NCI-H2196 treated with DMSO at 0.1 percent for 48 hours (cell line): ENCODE measurements around the gene MPL.

Source experiments
- DNase-seq: peaks from one replicate; lab custom pipeline; 2025; ENCODE audit not compliant: unreplicated experiment; lab: John Stamatoyannopoulos, UW

Gene MPL

DNA sequence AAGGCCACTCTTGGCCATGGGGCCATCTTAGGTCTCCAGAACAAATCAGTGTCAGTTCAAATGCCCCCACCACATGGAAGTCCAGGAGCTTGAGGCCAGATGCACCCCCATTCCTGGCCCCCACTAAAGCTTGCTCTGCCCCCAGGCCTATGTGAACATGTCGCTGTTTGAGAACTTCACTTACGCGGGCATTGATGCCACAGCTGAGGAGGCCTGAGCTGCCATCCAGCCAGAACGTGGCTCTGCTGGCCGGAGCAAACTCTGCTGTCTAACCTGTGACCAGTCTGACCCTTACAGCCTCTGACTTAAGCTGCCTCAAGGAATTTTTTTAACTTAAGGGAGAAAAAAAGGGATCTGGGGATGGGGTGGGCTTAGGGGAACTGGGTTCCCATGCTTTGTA lies 15.1 kb upstream of the MPL start:
- DNase-seq, result no peak

DNA sequence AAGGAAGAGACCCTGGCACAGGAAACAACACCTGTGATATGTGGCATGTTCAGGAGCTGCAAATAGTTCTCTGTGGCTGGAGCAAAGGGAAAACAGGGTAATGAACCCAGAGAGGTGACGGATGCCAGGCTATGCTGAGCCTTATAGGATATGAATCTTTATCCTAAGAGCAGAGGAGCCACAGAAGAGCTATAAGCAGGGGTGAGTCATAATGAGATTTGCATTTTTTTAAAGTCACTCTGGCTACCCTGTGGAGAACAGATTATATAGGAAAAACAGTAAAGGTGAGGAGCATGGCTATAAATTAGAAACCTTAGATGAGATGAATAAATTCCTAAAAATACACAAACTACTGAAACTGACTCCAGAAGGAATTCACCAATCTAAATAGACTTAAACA lies 12.8 kb upstream of the MPL start:
- DNase-seq, result no peak

DNA sequence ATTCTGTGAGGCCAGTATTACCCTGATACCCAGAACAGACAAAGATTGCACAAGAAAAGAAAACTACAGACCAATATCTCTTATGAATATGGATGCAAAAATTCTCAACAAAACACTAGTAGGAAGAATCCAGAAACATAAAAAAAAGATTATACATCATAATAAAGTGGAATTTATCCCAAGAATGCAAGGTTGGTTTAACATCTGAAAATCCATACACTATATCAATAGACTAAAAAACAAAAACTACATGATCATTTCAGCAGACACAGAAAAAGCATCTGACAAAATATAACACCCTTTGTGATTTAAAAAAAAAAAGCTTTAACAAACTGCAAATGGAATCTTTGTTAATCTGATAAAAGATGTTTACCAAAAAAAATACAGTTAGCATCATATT lies 12.2 kb upstream of the MPL start:
- DNase-seq, result no peak

DNA sequence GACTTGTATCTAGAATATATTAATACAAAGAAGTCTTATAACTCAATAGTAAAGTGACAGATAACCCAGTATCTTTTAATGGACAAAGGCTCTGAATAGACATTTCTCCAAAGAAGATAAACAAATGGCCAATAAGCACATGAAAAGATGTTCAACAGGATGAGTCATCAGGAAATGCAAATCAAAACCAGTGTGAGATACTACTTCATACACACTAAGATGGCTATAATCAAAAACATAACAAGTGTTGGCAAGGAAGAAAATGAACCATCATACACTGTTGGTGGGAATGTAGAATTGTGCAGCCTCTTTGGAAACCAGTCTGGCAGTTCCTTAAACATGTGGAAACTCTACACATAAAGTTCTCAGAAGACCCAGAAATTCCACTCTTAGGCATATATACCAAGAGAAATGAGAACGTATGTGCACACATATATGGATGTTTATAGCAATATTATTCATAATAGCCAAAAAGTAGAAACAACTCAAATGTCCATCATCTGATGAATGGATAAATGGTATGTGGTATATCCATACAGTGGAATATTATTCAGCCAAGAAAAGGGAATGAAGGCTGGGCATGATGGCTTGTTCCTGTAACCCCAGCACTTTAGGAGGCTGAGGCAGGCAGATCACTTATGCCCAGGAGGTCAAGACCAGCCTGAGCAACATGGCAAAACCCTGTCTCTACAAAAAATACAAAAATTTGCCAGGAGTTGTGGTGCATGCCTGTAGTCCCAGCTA lies 9.9 kb upstream of the MPL start:
- no peak for DNase-seq

DNA sequence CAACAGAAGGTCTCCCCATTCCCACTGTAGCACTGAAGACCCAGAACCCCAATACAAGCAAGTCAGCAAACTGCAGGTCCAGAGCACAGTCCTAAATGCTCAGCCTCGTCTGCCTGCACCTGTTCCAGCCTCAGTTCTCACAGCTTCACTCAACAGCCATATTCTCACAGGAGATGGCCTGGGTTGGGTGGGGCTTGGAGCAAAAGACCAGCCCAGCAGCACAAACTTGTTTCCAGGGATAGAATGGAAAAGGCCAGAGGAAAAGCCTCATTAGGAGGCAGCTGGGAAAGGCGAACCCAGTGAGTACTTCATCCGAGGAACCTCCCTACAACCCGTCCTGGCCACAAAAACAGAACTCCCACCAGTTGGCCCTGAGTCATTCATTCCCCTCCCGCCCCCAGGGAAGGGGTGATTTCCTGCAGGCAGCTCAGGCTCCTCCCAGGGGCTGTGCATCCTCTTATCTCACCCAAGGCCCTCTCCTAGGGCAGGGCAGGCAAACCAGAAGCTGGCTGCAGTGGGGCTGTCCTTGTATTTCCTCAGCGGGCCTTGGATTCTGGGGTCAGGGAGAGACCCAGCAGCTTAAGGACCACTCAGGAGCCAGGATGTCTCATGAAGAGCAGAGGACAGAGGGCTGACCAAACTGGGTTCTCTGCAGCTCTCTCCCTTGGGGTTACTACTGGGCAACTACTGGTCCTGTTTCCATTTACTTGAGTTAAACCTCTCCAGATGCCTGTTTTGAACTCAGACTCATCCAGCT lies 7.4 kb upstream of the MPL start:
- no peak for DNase-seq

DNA sequence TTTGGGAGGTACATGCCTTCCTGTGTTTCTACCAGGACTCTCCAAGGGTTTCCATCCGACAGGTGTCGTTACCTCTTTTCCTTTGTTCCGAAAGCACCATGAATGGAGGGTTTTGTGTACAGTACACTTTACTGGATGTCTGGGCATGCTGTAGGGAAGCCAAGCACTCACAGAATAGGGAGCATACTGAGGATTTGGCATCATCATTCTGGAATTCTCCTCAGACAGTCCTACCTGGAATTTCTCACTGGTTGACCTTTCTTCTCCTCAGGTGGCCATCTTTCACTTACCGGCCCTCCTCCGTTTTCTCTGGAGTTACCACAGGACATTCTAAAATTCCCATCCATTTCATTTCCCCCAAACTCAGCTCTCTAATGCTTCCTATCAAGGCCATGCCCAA lies 5.9 kb upstream of the MPL start:
- no peak for DNase-seq

DNA sequence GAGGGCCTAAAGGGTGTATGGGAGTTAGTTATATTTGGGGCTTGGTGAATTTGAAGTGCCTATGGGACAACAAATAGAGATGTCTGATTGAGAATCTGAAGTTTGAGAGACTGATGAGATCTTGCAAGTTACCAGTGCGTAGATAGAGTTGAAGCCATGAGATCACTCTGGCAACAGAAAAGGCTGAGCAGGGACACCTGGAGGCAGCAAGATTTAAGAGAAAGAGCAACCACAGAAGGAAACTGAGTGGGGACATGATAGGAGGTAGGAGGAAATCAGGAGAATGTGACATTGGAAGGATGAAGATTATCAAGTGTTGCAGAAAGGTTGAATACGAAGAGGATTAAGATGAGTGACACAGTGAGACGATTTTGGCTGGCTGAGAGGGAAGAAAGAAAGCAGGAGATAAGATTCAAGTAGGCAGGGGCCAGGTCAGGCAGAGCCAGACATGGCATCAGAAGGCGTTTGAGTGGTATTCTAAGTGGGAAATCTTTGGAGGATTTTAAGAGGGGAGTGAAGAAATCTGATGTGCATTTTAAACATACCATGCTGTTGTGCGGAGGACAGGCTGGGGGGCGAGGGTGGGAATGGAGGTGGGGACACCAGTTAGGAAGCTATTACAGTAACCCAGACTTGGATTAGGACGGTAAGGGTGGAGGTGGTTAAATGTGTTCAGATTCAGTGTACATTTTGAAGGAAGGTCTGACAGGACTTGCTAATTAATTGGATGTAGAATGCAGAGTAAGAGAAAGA lies 3.0 kb upstream of the MPL start:
- DNase-seq, result no peak

DNA sequence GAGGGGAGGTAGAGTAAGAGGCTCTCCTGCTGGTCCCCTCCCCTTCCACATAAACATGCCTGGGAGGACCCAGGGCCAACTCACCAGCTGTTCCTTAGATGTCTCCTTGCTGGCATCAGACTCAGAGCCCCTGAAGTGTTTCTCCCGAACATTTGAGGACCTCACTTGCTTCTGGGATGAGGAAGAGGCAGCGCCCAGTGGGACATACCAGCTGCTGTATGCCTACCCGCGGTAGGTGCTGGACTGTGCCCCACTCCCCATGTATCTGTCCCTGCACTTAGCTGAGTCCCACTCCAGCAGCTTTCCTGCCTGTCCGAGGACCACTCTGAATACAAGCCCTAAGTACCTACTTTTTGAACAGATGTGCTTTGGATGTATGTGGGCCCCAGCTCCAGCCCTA lies 383 bp downstream of the MPL start:
- DNase-seq, result no peak

DNA sequence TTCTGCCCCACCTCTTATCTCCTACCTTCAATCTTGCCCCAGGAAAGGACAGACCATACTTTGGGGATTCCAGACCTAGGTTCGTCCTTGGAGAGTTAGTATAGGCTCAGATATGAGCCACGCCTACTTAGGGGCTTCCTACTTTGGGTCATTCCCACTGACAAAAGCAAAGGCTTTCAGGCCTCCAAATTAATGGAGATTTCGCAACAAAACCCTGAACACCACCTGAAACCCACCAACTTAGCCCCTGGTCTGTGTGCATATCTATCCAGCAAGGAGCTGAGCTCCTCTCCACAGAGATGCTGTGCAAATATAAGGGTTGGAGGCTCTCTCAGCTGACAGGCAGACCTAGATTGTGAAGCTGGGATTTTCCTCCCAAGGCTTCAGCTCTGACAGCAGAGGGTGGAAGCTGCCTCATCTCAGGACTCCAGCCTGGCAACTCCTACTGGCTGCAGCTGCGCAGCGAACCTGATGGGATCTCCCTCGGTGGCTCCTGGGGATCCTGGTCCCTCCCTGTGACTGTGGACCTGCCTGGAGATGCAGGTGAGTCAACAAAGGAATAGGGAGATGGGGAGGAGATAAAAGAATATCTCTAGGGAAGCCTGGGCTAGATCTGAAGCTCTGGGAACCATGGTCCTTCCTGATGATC lies 2.1 kb downstream of the MPL start:
- no peak for DNase-seq

DNA sequence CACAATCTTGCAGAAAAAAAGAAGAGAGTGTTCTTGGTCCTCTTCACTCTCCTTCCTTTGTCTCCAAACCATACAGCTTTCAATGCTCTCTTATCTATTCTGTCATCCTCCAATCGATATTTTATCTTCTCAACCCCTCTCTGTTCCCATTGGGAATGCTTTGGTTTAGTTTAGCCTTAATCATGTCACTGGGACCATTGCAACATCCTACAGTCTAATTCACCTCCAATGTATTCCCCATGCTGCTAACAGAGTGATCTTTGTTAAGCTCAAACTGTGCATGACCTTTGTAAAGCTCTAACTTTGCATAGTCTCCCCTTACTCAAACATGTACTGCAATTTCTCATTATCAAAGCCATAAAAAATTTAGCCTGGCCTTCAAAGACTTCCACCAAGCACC lies 2.9 kb downstream of the MPL start:
- no peak for DNase-seq

DNA sequence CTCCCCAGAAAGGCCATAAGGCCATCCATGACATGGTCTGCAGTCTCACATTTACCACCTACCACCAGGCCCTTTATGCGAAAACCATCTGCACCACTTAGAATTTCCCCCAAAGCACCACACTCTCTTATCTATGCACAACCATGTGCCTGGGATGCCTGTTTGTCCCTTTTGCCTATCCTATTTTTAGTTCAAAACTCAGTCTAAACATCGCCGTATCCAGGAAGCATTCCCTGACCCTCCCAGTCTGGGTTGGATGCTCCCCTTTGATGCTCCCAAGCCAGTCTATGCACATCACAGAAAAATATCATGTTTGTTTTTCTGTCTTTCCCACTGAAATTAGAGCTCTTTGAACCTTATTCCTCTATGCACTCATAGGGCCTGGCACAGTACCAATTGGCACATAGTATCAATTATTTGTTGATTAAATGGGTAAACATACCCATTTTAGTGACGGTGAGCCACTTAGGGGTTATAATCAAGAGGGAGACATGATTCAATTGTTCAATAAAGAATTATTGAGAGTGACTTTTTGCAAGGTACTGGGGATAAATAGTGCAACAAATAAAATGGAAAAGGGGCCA lies 6.7 kb downstream of the MPL start:
- DNase-seq, result no peak

DNA sequence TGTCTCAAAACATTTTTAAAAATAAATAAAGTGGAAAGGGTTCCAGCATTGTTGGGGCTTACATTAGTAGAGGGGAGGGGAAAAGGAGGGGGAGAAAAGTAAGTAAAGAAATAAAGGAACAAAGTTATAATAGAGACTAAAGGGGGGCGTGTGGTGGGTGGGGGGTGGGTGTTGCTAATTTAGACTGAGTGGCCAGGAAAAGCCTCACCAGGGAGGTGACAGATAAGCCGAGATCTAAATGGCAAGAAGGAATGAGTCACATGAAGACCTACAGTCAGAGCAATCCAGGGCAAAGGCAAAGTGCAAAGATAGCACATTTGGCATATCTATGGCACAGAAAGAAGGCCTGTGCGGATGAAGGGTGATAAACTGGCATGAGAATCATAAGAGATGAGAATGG lies 7.5 kb downstream of the MPL start:
- DNase-seq, result no peak

DNA sequence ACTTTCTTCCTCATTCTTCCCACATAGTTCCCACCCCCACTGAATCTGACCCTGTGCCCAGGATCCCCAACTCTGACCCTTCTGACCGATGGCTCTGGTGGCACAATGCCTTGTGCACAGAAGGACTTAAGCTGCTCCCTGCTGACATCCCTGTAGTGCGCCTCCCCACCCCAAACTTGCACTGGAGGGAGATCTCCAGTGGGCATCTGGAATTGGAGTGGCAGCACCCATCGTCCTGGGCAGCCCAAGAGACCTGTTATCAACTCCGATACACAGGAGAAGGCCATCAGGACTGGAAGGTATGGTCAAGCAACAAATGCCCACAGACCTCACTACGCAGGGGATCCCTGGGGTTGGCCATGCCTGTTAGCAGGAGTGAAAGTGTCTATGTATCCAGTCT lies 9.0 kb downstream of the MPL start:
- DNase-seq, result no peak

DNA sequence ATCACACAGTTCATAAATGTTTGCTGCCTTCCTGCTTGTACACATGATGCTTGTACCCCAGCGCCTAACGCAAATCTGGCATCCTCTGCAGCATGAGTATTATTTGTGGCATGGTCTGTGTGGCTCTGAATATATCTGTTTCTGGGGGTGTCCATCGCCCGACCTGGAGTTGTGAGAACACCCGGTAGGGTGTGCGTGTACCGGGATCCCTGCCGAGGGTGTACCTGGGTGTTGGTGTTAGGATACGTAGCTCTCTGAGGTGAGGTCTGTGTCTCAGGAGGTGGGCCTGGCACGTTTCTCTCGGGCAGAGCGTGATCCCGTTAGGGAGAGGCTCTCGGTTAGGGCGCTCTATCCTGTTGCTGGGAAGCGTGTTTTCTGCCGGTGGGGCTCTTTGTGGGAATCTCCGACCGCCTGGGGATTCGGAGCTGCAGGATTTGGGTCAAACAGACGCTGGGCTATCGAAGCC lies 10.8 kb downstream of the MPL start:
- peak; percentile 71 for DNase-seq

DNA sequence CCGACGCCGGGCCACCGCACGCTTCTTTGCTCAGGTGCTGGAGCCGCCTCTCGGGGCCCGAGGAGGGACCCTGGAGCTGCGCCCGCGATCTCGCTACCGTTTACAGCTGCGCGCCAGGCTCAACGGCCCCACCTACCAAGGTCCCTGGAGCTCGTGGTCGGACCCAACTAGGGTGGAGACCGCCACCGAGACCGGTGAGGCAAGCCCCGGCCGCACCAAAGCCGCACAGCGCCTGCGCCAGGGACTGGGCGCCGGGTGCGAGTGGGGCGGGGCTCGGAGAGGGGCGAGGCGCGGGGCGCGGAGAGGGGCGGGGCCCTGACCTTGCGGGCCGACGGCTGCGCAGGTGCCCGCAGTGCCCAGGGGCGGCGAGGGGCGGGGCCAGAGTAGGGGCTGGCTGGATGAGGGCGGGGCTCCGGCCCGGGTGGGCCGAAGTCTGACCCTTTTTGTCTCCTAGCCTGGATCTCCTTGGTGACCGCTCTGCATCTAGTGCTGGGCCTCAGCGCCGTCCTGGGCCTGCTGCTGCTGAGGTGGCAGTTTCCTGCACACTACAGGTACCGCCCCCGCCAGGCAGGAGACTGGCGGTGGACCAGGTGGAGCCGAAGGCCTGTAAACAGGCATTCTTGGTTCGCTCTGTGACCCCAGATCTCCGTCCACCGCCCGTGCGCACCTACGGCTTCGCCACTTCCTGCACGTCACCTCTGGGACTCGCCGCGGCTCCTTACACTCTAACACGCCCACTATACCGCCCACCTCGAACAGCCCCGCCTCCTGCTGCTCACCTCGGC lies 11.4 kb downstream of the MPL start:
- peak; percentile 96 for DNase-seq

DNA sequence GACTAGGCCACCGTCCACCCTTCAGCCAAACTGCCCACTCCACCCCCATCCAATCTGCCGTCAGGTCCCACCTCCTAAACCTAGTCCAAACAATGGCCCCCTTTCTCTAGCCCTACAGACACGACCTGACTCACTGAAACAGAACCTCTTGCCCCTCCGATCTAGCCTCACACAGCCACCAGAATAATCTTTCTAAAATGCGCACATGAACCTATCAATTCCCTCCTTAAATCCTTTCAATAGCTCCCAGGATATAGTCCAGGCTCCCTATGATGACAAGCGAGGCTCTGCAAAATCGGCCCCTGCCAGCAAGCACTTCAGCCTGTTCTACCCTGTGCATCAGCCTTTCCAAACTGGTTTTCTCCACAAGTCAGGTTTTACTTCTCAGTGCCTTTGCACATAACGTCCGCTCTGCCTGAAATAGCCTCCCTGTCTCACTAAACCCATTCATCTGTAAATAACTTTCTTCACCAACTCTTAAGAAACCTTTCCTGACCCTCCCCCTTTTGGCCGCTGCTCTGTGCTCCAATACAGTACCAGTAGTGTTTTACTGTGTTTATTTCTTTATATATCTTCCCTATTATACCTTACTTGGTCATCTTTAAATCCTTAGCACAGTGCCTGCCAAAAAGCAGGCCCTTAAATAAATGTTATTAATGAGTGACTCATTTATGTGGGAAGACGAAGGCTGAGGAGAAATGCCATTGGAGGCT lies 12.1 kb downstream of the MPL start:
- DNase-seq, result no peak

DNA sequence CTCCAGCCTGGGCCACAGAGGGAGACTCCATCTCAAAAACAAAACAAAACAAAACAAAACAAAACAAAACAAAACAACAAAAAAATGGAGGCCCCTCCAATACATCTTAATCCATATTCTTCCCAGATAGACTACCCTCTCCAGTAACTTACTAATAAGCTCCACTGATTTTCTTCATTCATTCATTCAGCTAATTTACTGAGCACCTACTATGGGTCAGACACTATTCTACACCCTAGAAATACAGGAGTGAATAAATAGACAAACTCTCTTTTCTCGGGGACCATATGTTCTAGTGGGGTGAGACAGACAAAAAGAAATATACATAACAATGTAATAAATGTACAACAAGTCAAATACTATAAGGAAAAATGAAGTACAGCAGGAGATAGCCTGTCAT lies 13.4 kb downstream of the MPL start:
- DNase-seq, result no peak

DNA sequence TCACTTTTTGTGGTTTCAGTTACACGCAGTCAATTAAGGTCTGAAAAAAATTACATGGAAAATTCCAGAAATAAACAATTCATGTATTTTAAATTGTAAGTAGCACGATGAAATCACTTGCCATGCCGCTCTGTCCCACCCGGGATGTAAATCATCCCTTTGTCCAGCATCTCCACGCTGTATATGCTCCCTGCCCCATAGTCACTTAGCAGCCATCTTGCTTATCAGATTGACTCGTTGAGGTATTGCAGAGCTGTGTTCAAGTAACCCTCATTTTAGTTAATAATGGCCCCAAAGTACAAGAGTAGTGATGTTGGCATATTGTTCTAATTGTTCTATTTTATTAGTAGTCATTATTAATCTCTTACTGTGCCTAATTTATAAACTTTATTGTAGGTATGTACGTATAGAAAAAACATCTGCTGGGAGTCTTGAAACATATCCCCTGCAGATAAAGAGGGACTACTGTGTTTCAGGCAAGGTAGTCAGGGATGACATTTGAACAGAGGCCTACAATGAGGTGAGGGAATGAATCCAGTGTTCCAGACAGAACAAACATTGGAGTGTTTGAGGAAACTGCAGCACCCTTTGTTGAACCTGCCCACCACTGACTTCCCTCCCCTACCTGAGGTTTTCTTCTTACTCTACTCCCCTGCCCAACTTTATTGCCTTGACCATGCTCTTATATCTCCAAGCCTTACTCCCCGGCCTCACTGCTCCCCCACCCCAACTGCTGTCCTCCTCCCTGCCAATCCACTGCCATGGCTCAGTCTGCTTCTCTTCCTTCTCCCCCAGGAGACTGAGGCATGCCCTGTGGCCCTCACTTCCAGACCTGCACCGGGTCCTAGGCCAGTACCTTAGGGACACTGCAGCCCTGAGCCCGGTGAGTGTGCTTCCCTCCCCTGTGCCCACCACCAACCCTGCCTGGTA lies 14.1 kb downstream of the MPL start:
- no peak for DNase-seq

DNA sequence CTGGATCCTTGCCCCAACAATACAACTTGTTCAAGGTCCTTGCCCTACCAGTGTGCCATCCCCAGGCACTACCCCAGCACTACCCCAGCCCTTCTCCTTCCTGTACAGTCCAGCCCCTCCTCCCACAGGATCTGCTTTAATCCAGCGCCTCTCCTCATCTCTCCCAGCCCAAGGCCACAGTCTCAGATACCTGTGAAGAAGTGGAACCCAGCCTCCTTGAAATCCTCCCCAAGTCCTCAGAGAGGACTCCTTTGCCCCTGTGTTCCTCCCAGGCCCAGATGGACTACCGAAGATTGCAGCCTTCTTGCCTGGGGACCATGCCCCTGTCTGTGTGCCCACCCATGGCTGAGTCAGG lies 14.7 kb downstream of the MPL start:
- no peak for DNase-seq
